ENCODE results near the gene NEK1. TPM values are rescaled to one million over a fixed set of nuclear protein-coding genes. Genes with fewer than 3 reads are reported as not detected.
"Not testable (repeated sequence)": the region's sequence is repeated elsewhere in the genome, so short reads cannot be mapped to it uniquely, and the experiment has no call there.

The NEK1 gene
- total and polyA plus RNA-seq, 7 donors: 3.0 to 8.8 (median 7.6) TPM

GRCh38 chr4:169571435-169571834 is 40.9 kb downstream of the NEK1 start:
- no peaks in the 10 kb centered on the region for H3K9me3 ChIP-seq
- peaks cover 0 to 53% of the 10 kb centered on the region in 2 donors for H3K36me3 ChIP-seq (ENCODE audit: insufficient read depth in 1 of 2, low read depth in 1 of 2)
- DNase-seq: no peak
- no peak for TF ChIP-seq CTCF (IDR thresholded peaks at IDR 0.05)
- H3K27me3 ChIP-seq (ENCODE audit: insufficient read depth in 3 of 3, low read length in 2 of 3): no peaks in the 10 kb centered on the region
- ATAC-seq: no peak
- intact Hi-C loops (cut with DNase I): no loop called here
- H3K27ac ChIP-seq: no peak overlapping the region
- no peaks in the 10 kb centered on the region for H3K4me1 ChIP-seq
- 95 to 96% (median 96%) methylated on average over 4 of the region's 4 CpGs for WGBS, 3 donors
- H3K4me3 ChIP-seq: no peak overlapping the region

- ATAC-seq; intact Hi-C loops (cut with DNase I); H3K4me3 ChIP-seq; H3K9me3 ChIP-seq; H3K27me3 ChIP-seq (ENCODE audit: insufficient read depth in 3 of 3, low read length in 2 of 3); H3K4me1 ChIP-seq; DNase-seq; H3K27ac ChIP-seq: not testable (repeated sequence)
- peaks cover 0 to 49% of the 10 kb centered on the region in 2 donors for H3K36me3 ChIP-seq (ENCODE audit: insufficient read depth in 1 of 2, low read depth in 1 of 2)
- 98 to 100% (median 100%) methylated on average over 1 to 2 of the region's 3 CpGs for WGBS, 3 donors
These were observed 41.4 kb downstream of the NEK1 start for GRCh38 chr4:169571012-169571411.

DNA sequence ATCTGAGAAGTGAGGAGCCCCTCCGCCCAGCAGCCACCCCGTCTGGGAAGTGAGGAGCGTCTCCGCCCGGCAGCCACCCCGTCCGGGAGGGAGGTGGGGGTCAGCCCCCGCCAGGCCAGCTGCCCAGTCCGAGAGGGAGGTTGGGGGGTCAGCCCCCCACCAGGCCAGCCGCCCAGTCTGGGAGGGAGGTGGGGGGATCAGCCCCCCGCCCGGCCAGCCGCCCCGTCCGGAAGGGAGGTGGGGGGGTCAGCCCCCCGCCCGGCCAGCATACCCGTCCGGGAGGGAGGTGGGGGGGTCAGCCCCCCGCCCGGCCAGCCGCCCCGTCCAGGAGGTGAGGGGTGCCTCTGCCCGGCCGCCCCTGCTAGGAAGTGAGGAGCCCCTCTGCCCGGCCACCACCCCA is 42.1 kb downstream of the NEK1 start:
- H3K4me1 ChIP-seq; H3K27me3 ChIP-seq (ENCODE audit: insufficient read depth in 3 of 3, low read length in 2 of 3); DNase-seq; H3K27ac ChIP-seq; H3K9me3 ChIP-seq; ATAC-seq; H3K4me3 ChIP-seq; intact Hi-C loops (cut with DNase I): not testable (repeated sequence)
- peaks cover 0 to 42% of the 10 kb centered on the region in 2 donors for H3K36me3 ChIP-seq (ENCODE audit: insufficient read depth in 1 of 2, low read depth in 1 of 2)
- 94 to 97% (median 95%) methylated on average over 14 to 26 of the region's 26 CpGs for WGBS, 3 donors

- not testable (repeated sequence) for H3K4me1 ChIP-seq; ATAC-seq; H3K27ac ChIP-seq; H3K27me3 ChIP-seq (ENCODE audit: insufficient read depth in 3 of 3, low read length in 2 of 3); H3K4me3 ChIP-seq; H3K9me3 ChIP-seq; DNase-seq
- intact Hi-C loops (cut with DNase I): loop anchor here in 1 of 2 donors (10.0 kb wide), 2 partner anchors 574 to 644 kb away; no protein-coding TSS in a partner anchor
- 92 to 100% (median 93%) methylated on average over 1 of the region's 3 CpGs for WGBS, 3 donors
- H3K36me3 ChIP-seq (ENCODE audit: insufficient read depth in 1 of 2, low read depth in 1 of 2): peaks cover 0 to 31% of the 10 kb centered on the region in 2 donors
These were observed 43.2 kb downstream of the NEK1 start for GRCh38 chr4:169569188-169569587.

DNA sequence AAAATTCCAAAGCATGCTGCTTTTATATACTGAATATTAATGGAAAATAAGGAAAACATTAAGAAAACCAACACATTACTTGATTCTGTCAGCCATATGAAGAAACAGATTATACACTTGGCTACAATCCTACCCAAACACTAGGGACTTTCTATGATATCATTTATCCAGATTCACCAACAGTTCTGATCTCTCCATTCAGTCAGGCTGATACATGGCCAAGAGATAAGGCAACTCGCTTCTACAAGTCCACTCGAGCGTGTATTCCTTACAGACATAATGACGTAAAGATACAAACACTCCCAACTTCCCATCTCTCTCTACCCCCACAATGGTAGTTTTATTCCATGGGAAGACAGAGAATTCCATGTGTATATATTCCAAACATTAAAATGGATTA is 44.5 kb downstream of the NEK1 start:
- Histone ChIP-seq H3K27me3 (ENCODE audit: insufficient read depth in 3 of 3, low read length in 2 of 3) (no peaks in the 10 kb centered on the region), H3K4me3 (no peak overlapping the region), H3K9me3 (no peaks in the 10 kb centered on the region), H3K4me1 (no peaks in the 10 kb centered on the region), H3K36me3 (ENCODE audit: insufficient read depth in 1 of 2, low read depth in 1 of 2) (peaks cover 0 to 20% of the 10 kb centered on the region in 2 donors), H3K27ac (no peak overlapping the region)
- no peak for ATAC-seq
- DNase-seq: no peak
- intact Hi-C loops (cut with DNase I): loop anchor here in 1 of 2 donors (10.0 kb wide), 2 partner anchors 573 to 643 kb away; no protein-coding TSS in a partner anchor
- WGBS, 3 donors: 77 to 90% (median 87%) methylated on average over 4 of the region's 4 CpGs
- no peak for TF ChIP-seq CTCF (IDR thresholded peaks at IDR 0.05)

GRCh38 chr4:169566021-169566818 is 46.2 kb downstream of the NEK1 start:
- Histone ChIP-seq H3K27ac (no peak overlapping the region), H3K9me3 (no peaks in the 10 kb centered on the region), H3K4me3 (no peak overlapping the region), H3K4me1 (no peaks in the 10 kb centered on the region), H3K36me3 (ENCODE audit: insufficient read depth in 1 of 2, low read depth in 1 of 2) (peaks cover 0 to 14% of the 10 kb centered on the region in 2 donors), H3K27me3 (ENCODE audit: insufficient read depth in 3 of 3, low read length in 2 of 3) (no peaks in the 10 kb centered on the region)
- no peak for DNase-seq
- WGBS, 3 donors: 54 to 69% (median 68%) methylated on average over 2 of the region's 2 CpGs
- intact Hi-C loops (cut with DNase I): loop anchor here in 1 of 2 donors (10.0 kb wide), 2 partner anchors 571 to 641 kb away; no protein-coding TSS in a partner anchor
- TF ChIP-seq CTCF (IDR thresholded peaks at IDR 0.05): peak; percentile 60
- peak in 2 of 4 donors; percentile 53 to 77 for ATAC-seq

Measured in psoas muscle (tissue), 8 donors.